GM10248 (cell line): ENCODE data around the gene ABI3BP.

ENCODE experiments used
- CTCF ChIA-PET: fragments of 300-600 bp; sonication (Branson Sonifier 250); formaldehyde crosslinking; extraction: SDS; loops from one replicate; lab custom pipeline; 2021; ENCODE audit warnings: antibody characterized with exemption; lab: Yijun Ruan, JAX
- POLR2A ChIA-PET: fragments of 350-650 bp; sonication (Branson Sonifier 250); formaldehyde crosslinking; extraction: SDS; loops from one replicate; lab custom pipeline; 2020; ENCODE audit warnings: antibody characterized with exemption; lab: Yijun Ruan, JAX
- DNase-seq: peaks from one replicate; pipeline ENCODE4 v3.0.0; 2012; ENCODE audit errors: extremely low spot score
- TF ChIP-seq, protein P1 (sequence below): IDR thresholded peaks from 2 replicates; pipeline ENCODE4 v1.5.1; 2012; ENCODE audit warnings: mild to moderate bottlenecking, low read depth; ENCODE audit errors: extremely low read depth, missing control alignments, control extremely low read depth

Gene ABI3BP, protein sequence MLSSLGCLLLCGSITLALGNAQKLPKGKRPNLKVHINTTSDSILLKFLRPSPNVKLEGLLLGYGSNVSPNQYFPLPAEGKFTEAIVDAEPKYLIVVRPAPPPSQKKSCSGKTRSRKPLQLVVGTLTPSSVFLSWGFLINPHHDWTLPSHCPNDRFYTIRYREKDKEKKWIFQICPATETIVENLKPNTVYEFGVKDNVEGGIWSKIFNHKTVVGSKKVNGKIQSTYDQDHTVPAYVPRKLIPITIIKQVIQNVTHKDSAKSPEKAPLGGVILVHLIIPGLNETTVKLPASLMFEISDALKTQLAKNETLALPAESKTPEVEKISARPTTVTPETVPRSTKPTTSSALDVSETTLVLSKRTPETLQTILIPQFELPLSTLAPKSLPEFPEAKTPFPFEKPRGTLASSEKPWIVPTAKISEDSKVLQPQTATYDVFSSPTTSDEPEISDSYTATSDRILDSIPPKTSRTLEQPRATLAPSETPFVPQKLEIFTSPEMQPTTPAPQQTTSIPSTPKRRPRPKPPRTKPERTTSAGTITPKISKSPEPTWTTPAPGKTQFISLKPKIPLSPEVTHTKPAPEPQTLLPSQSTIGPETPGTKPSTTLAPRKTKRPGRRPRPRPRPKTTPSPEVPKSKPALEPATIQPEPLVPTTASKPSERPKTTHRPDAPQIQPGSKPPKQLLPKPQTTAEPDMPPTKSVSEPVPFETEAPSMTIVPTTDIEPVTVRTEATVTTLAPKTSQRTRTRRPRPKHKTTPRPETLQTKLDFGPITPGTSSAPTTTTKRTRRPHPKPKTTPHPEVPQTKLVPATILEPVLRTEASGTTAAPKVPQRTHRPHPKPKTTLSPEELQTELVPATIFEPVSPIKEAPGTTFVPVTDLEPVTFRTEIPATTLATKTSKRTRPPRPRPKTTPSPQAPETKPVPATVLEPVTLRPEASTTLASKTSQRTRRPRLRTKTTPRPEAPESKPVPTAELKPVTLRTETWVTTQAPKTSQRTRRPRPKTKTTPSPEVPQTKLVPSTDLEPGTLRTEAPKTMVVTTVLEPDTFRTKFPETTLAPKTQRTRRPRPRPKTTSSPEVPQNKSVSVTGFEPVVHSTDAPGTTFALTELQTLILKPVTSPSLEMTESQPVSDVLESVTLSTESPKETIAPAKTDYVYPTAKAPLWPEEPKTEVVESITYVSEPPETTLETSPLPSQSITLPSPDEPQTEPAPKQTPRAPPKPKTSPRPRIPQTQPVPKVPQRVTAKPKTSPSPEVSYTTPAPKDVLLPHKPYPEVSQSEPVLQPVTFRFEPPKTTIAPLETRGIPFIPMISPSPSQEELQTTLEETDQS (N-terminal part only)

DNA sequence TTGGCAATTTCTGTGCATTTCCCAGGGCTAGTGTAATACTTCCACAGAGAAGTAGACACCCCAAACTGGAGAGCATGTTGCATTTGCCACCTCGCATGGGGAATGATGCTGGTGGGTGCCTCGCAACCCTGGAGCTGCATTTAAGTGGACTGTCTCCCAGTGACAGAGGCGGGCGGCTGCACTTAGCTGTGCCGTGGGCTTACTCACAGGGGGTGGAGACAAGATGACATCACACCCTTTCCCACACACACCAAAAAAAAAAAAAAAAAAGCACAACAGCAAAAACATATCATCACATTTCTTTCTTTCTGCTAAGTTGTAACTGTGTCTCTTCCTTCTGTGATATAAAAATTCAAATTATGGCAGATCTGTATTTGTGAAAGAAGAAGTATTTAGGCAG lies at the start of gene ABI3BP:
TSS of gene ABI3BP (minus strand) at position 113 of the 400 bp plus-strand sequence. CDS start at position 76, 37 bp downstream.
- POLR2A ChIA-PET = no interaction called here
- TF ChIP-seq, protein P1, sequence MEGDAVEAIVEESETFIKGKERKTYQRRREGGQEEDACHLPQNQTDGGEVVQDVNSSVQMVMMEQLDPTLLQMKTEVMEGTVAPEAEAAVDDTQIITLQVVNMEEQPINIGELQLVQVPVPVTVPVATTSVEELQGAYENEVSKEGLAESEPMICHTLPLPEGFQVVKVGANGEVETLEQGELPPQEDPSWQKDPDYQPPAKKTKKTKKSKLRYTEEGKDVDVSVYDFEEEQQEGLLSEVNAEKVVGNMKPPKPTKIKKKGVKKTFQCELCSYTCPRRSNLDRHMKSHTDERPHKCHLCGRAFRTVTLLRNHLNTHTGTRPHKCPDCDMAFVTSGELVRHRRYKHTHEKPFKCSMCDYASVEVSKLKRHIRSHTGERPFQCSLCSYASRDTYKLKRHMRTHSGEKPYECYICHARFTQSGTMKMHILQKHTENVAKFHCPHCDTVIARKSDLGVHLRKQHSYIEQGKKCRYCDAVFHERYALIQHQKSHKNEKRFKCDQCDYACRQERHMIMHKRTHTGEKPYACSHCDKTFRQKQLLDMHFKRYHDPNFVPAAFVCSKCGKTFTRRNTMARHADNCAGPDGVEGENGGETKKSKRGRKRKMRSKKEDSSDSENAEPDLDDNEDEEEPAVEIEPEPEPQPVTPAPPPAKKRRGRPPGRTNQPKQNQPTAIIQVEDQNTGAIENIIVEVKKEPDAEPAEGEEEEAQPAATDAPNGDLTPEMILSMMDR = no peak
- DNase-seq = no peak
- CTCF ChIA-PET = interaction anchor here (1.3 kb wide), 1 partner anchor 10 kb away, joined by 4 read pairs; no protein-coding TSS in a partner anchor

DNA sequence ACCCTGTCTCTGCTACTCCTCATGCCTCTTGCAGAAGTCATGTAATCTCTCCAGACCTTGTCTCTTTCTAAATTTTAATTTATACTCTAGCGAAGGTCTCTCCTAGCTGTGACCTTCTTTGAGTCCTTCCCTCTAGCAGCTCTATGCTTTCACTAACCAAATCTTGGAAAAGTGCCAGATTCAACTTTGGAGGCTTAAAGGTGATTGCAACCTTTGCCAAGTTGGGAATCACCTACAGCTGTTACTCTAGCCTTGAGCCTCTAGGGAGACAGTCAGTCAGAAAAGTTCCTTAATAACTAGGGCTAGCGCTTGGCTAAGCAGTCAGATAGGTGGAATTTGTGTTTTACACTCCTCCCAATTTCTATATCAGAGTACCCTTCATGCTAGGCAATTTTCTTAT lies 46.1 kb upstream of the ABI3BP start:
- CTCF ChIA-PET = no interaction called here
- DNase-seq = no peak
- TF ChIP-seq, protein P1 = no peak
- POLR2A ChIA-PET = no interaction called here

DNA sequence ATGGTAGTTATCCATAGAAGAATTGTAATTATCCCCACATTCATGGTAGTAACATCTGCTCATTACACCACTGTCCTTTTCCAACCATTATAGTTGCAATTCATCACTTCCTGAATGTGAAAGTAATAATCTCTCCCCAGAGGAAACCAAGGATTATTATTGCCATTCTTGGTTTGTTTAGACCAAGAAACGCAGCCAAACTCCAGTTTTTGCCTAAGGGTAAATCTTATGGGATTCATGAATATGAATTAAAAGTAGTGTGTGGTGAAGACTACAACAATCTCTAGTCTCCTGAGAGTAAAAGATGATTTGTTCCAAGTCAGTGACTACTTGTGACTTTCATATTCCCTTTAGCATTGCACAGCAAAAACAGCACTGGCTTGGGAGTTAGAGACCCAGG lies 45.7 kb upstream of the ABI3BP start:
- CTCF ChIA-PET = no interaction called here
- DNase-seq = no peak
- POLR2A ChIA-PET = no interaction called here
- TF ChIP-seq, protein P1 = no peak

DNA sequence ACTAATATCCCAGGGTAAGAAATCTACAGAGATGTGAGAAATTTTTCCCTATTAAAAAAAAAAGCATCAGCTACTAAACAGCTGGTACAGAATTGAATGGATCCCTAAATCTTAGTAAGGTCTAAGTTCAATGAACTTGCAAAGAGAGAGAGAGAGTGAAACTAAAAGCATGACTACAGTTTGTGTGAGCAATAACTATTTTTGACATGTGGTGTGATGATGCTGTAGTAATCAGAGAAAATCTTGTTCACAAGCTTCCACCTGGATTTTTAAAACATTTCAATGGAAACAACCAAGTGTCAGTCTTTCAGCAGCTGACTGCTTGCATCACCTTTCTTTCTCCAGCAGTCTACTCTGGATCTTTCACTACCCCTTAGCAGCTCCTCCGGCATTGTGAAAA lies 45.2 kb upstream of the ABI3BP start:
- CTCF ChIA-PET = no interaction called here
- DNase-seq = no peak
- TF ChIP-seq, protein P1 = no peak
- POLR2A ChIA-PET = no interaction called here

DNA sequence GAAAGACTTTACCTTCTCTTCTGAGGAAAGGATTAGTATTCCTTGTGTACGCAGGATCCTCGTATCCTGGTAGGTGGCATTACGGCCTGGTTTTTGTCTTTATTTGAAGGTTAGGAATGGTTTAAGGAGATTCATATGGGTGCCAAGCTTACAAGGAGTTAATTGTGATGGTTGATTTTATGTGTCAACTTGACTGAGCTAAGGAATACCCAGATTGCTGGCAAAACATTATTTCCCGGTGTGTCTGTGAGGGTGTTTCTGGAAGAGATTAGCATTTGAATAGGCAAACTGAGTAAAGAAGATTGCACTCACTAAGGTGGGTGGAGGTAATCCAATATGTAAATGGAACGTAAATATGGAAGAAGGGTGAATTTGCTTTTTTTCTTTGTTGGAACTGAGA lies 44.4 kb upstream of the ABI3BP start:
- POLR2A ChIA-PET = no interaction called here
- DNase-seq = no peak
- CTCF ChIA-PET = no interaction called here
- TF ChIP-seq, protein P1 = no peak

DNA sequence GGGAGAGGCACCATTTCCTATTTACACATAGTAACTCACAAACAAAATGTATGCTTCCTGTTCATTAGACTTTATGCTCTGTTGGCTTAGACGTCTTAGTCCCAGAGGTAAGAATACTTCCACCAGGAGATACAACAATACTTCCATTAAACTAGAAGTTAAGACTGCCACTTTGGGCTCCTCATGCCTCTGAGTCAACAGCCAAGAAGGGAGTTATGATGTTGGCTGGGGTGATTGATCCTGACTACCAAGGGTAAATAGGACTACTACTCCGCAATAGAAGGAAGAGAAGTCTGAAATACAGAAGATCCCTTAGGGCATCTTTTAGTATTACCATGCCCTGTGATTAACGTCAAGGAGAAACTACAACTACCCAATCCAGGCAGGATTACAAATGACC lies 43.5 kb upstream of the ABI3BP start:
- POLR2A ChIA-PET = no interaction called here
- CTCF ChIA-PET = no interaction called here
- TF ChIP-seq, protein P1 = no peak
- no peak for DNase-seq
